GM12878 (cell line): ENCODE data around the gene CLDN6. TPM values are rescaled to one million over a fixed set of nuclear protein-coding genes. Genes with fewer than 3 reads are reported as not detected.
A peak's percentile ranks its signal among the peaks of the same experiment; 100 is the strongest.

Experiments used
- ATAC-seq: fragments of 200-7000 bp; cut with Tn5 transposase; 3 replicates; pipeline ENCODE4 v1.9.1; 2020; ENCODE audit warnings: mild to moderate bottlenecking, moderate library complexity
- BruUV-seq: library from RNA; stranded (reverse); fragments of 400-500 nt; replicated peaks from 2 replicates; lab custom pipeline; 2021; lab: Mats Ljungman, UMichigan
- CTCF ChIA-PET: fragments of 300-600 bp; sonication (Branson Sonifier 250); formaldehyde crosslinking; extraction: SDS; loops from one replicate; lab custom pipeline; 2021; ENCODE audit warnings: inconsistent platforms; lab: Yijun Ruan, JAX
- POLR2A ChIA-PET: fragments of 350-600 bp; formaldehyde crosslinking; extraction: SDS; loops from one replicate; lab custom pipeline; 2021; ENCODE audit warnings: inconsistent platforms; lab: Charles Lee
- RAD21 ChIA-PET: fragments of 300-600 bp; sonication (Branson Sonifier 250); formaldehyde crosslinking; loops from one replicate; lab custom pipeline; 2023; ENCODE audit warnings: antibody characterized with exemption; ENCODE audit not compliant: unreplicated experiment; lab: Charles Lee
- SMC1A ChIA-PET: fragments of 300-600 bp; sonication (Branson Sonifier 250); formaldehyde crosslinking; loops from one replicate; lab custom pipeline; 2023; ENCODE audit not compliant: unreplicated experiment, uncharacterized antibody; lab: Charles Lee
- DNase-seq: peaks from one replicate; pipeline ENCODE4 v3.0.0-alpha.2; 2011; ENCODE audit warnings: low read depth, low spot score
- FAIRE-seq: peaks from 3 replicates; lab custom pipeline; 2011; peaks lifted over from hg19 to GRCh38; lab: Jason Lieb, UNC
- H2AFZ ChIP-seq: 2 replicates; pipeline ENCODE4 v1.6.0; 2011; ENCODE audit warnings: low read depth, low read length, control low read depth; ENCODE audit not compliant: control insufficient read depth
- H3K27ac ChIP-seq: 2 replicates; pipeline ENCODE4 v1.5.1; 2011; ENCODE audit warnings: control low read depth; ENCODE audit not compliant: control insufficient read depth, insufficient read depth
- H3K27me3 ChIP-seq, 2 experiments: replicated peaks in 1 of 2; 2 replicates each; pipeline versions ENCODE4 v1.6.0 to v1.6.1; 2011; ENCODE audit warnings: low read length in 1 of 2; ENCODE audit not compliant: control insufficient read depth in 2 of 2, insufficient read depth in 2 of 2
- H3K36me3 ChIP-seq, 2 experiments: 2 replicates each; pipeline ENCODE4 v1.5.1; 2011; ENCODE audit warnings: low read length in 1 of 2; ENCODE audit not compliant: control insufficient read depth in 2 of 2, insufficient read depth in 2 of 2
- H3K4me1 ChIP-seq: 2 replicates; pipeline ENCODE4 v1.6.1; 2011; ENCODE audit warnings: mild to moderate bottlenecking, low read length, moderate library complexity, mixed read lengths; ENCODE audit not compliant: control insufficient read depth, insufficient read depth
- H3K4me2 ChIP-seq: 2 replicates; pipeline ENCODE4 v1.6.0; 2011; ENCODE audit warnings: control low read depth; ENCODE audit not compliant: control insufficient read depth, insufficient read depth
- H3K4me3 ChIP-seq: fragments of 200-600 bp; sonication (generic); 2 replicates; pipeline ENCODE4 v1.5.1; 2016
- H3K79me2 ChIP-seq: 2 replicates; pipeline ENCODE4 v1.6.0; 2011; ENCODE audit warnings: low read length; ENCODE audit not compliant: control insufficient read depth, insufficient read depth
- H3K9ac ChIP-seq: 2 replicates; pipeline ENCODE4 v1.8.0; 2011; ENCODE audit warnings: low read length, control low read depth, mixed read lengths; ENCODE audit not compliant: control insufficient read depth, insufficient read depth
- H3K9me3 ChIP-seq: replicated peaks from 3 replicates; pipeline ENCODE4 v1.5.1; 2011; ENCODE audit warnings: mild to moderate bottlenecking, low read length; ENCODE audit not compliant: control insufficient read depth, insufficient read depth
- H4K20me1 ChIP-seq: 2 replicates; pipeline ENCODE4 v1.6.0; 2011; ENCODE audit not compliant: control insufficient read depth, insufficient read depth
- BRCA1 ChIP-seq: IDR thresholded peaks from 2 replicates; pipeline ENCODE4 v1.6.1; 2011; ENCODE audit warnings: low read depth, low read length, improper control_type of control experiment
- CUX1 ChIP-seq: IDR thresholded peaks from 2 replicates; pipeline ENCODE4 v1.6.1; 2012; ENCODE audit warnings: improper control_type of control experiment, low read depth, low read length; ENCODE audit not compliant: insufficient replicate concordance
- EED ChIP-seq: sonication (generic); IDR thresholded peaks from 2 replicates; pipeline ENCODE4 v1.6.1; 2016; ENCODE audit warnings: antibody characterized with exemption, low read depth
- EGR1 ChIP-seq, 2 experiments: IDR thresholded peaks; 1 replicate in 1 of 2; 2 replicates in 1 of 2; pipeline ENCODE4 v1.6.1; 2011 to 2012; ENCODE audit warnings: low read depth in 2 of 2, low read length in 2 of 2, borderline replicate concordance in 1 of 2, mild to moderate bottlenecking in 1 of 2, moderate library complexity in 1 of 2
- IKZF2 ChIP-seq, 2 experiments: fragments of 450-650 bp; IDR thresholded peaks; 2 replicates each; pipeline ENCODE4 v1.6.1; 2017; ENCODE audit warnings: mild to moderate bottlenecking in 2 of 2, moderate library complexity in 2 of 2
- JUNB ChIP-seq: IDR thresholded peaks from 2 replicates; pipeline ENCODE4 v1.6.1; 2016; ENCODE audit warnings: antibody characterized with exemption, mild to moderate bottlenecking
- JUND ChIP-seq: IDR thresholded peaks from 2 replicates; pipeline ENCODE4 v1.6.1; 2012; ENCODE audit warnings: low read depth, mild to moderate bottlenecking, low read length, improper control_type of control experiment, moderate library complexity
- STAT1 ChIP-seq: fragments of 450-650 bp; conservative IDR thresholded peaks from 2 replicates; pipeline ENCODE4 v1.6.1; 2014; ENCODE audit warnings: antibody characterized with exemption, mild to moderate bottlenecking
- STAT3 ChIP-seq: IDR thresholded peaks from 2 replicates; pipeline ENCODE4 v1.6.1; 2011; ENCODE audit warnings: low read depth, low read length, improper control_type of control experiment
- ZBTB4 ChIP-seq: fragments of 450-650 bp; formaldehyde crosslinking; IDR thresholded peaks from 2 replicates; pipeline ENCODE4 v1.4.0; 2022; ENCODE audit warnings: mild to moderate bottlenecking, moderate library complexity
- WGBS: methylation state at CpG from one replicate; pipeline ENCODE4 v1.1.6; 2016; ENCODE audit warnings: low lambda C conversion rate; ENCODE audit not compliant: insufficient replicate concordance, insufficient coverage; ENCODE audit errors: missing lambda C conversion rate; 5-methylcytosine and 5-hydroxymethylcytosine counted together
- in situ Hi-C: fragments of 300-500 bp; cut with MboI; formaldehyde crosslinking; loops from 9 replicates; pipeline ENCODE4 v1.14.3; 2018; ENCODE audit warnings: mixed read lengths
- intact Hi-C: fragments of 100-400 bp; cut with micrococcal nuclease; formaldehyde crosslinking; loops from one replicate; pipeline ENCODE4 v1.14.2; 2022; ENCODE audit not compliant: unreplicated experiment
- polyA plus RNA-seq, 11 experiments: library from polyadenylated mRNA; depleted of rRNA in 4 of 11; unstranded in 6 of 11; stranded (reverse) in 5 of 11; fragments of >200 nt; fragmentation: Nextera tagmentation in 4 of 11; fragmentation: Illumina TruSeq in 1 of 11; extraction: Ambion mirVana in 4 of 11; extraction: Trizol in 1 of 11; gene quantifications; 1 replicate in 1 of 11; 2 replicates in 10 of 11; pipeline versions ENCODE4 v1.2.1 to v1.2.3, GENCODE V29; 2011 to 2016; ENCODE audit warnings: inconsistent platforms in 2 of 11, missing spikeins in 2 of 11, low read depth in 1 of 11
- total RNA-seq, 4 experiments: library from RNA; depleted of rRNA in 3 of 4; stranded (reverse); fragments of >200 nt in 3 of 4; fragmentation: Illumina TruSeq in 1 of 4; extraction: Trizol in 1 of 4; gene quantifications; 2 replicates each; pipeline versions ENCODE4 v1.2.1 to v1.2.3, GENCODE V29; 2013 to 2021

CLDN6 gene
- total and polyA plus RNA-seq, 10 of the 15 experiments (the other 5 are each of a cell fraction or from before 2014, with no cell fraction given) = 0.15 to 0.26 (median 0.23) TPM; not detected in 7

GRCh38 chr16:3022208-3022683 lies 4.3 kb upstream of the CLDN6 start:
- Histone ChIP-seq H3K9me3 (no peaks in the 10 kb centered on the region), H3K36me3 (peaks cover 4 to 5% of the 10 kb centered on the region in 2 experiments; a peak in 3 of 4 replicates), H3K27ac (no peak overlapping the region; the same call in 1 of the 2 replicates), H3K79me2 (no peaks in the 10 kb centered on the region), H4K20me1 (no peaks in the 10 kb centered on the region), H3K9ac (no peak overlapping the region), H2AFZ (no peak overlapping the region), H3K27me3 (no peaks in the 10 kb centered on the region), H3K4me3 (peak overlapping the region; percentile 87), H3K4me2 (peak overlapping the region; percentile 83), H3K4me1 (peaks cover 25% of the 10 kb centered on the region)
- intact Hi-C loops = no loop called here
- ChIA-PET CTCF (interaction anchor here (0.5 to 18.2 kb wide), 6 partner anchors 8 to 1327 kb away, joined by 3 to 421 read pairs (median 6); no protein-coding TSS in a partner anchor), SMC1A (interaction anchor here (0.7 to 10.1 kb wide), 6 partner anchors 9 to 108 kb away, joined by 3 to 91 read pairs (median 4); no protein-coding TSS in a partner anchor), POLR2A (interaction anchor here (1.0 to 2.4 kb wide), 4 partner anchors 18 to 128 kb away, joined by 3 to 7 read pairs (median 6); partner anchors contain the start of gene ZNF213), RAD21 (interaction anchor here (0.6 to 4.4 kb wide), 4 partner anchors 9 to 36 kb away, joined by 3 to 34 read pairs (median 6); no protein-coding TSS in a partner anchor)
- BruUV-seq = no TSS peak
- 15% methylated on average over 8 of the region's 8 CpGs for WGBS
- peak; percentile 59 for FAIRE-seq
- ATAC-seq = peak; percentile 19
- 0 out of 2 replicates have a peak, but pooled peaks have one; percentile 20 for TF ChIP-seq EED
- no peak for TF ChIP-seq CUX1
- TF ChIP-seq BRCA1 = no peak
- peak in 1 of 2 experiments; percentile 94; a peak in 2 of 3 replicates for TF ChIP-seq EGR1 (IDR thresholded peaks at IDR 0.05; ENCODE audit: borderline replicate concordance in 1 of 2, low read depth in 2 of 2, low read length in 2 of 2)
- TF ChIP-seq STAT1 = no peak
- peak; percentile 52; the same call in 1 of the 2 replicates for TF ChIP-seq JUNB
- TF ChIP-seq IKZF2 (IDR thresholded peaks at IDR 0.05) = peak; percentile 17 to 19; a peak in 1 of 4 replicates
- TF ChIP-seq STAT3 = no peak
- TF ChIP-seq JUND = peak; percentile 40; the same call in 1 of the 2 replicates
- no peak for TF ChIP-seq ZBTB4 (CRISPR knock-in tag)
- no peak for DNase-seq
- in situ Hi-C loops = no loop called here
